ENCODE measurements around the gene CSNK1G1. TPM values are rescaled to one million over a fixed set of nuclear protein-coding genes. Genes with fewer than 3 reads are reported as not detected.
A peak's percentile ranks its signal among the peaks of the same experiment; 100 is the strongest.

The CSNK1G1 gene
- total RNA-seq, 1 donor from 2014 or later = 27.7 TPM

DNA sequence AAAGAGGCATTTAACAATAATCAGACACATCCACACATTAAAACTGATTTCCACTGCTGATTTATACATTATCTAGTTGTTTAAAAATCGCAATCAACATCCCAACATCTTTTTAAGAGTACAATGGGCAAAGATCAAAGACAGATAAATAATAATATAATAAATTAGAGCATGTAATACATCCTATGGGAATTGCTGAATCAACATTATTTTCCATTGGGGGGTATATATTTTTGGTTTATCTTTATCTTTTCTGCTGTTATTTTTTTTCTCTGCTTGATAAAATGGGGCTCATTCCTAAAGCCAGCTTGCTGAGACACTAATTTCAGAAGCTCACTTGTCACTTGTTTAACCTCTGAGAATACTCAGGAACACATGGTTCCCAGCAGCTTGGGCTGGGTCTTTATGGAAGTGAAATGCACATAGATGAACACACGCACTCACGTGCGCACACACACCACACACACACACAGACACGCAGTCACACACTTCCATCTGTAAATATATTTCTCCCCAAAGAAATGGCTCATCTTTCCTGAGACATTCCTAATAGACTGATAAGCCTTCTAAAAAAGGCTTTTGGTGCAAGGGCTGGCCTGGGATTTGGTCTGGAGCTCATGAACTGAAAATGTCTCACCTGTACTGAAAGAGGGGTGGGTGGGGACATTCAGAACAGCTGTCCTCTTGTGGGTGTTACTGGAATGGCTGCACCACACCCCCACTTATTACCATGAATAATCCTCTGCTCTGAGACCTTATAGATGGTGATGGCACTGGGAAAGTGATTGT, 189.7 kb downstream of the CSNK1G1 start:
- Mint-ChIP-seq H3K4me3 (ENCODE audit: low read depth) (no peak overlapping the region), H3K4me1 (ENCODE audit: low read depth) (peaks cover 18% of the 10 kb centered on the region), H3K27ac (no peak overlapping the region), H3K27me3 (no peaks in the 10 kb centered on the region), H3K9me3 (ENCODE audit: low read depth) (no peaks in the 10 kb centered on the region), H3K36me3 (ENCODE audit: insufficient read depth) (peaks cover 9% of the 10 kb centered on the region)
- TF ChIP-seq, protein P1, sequence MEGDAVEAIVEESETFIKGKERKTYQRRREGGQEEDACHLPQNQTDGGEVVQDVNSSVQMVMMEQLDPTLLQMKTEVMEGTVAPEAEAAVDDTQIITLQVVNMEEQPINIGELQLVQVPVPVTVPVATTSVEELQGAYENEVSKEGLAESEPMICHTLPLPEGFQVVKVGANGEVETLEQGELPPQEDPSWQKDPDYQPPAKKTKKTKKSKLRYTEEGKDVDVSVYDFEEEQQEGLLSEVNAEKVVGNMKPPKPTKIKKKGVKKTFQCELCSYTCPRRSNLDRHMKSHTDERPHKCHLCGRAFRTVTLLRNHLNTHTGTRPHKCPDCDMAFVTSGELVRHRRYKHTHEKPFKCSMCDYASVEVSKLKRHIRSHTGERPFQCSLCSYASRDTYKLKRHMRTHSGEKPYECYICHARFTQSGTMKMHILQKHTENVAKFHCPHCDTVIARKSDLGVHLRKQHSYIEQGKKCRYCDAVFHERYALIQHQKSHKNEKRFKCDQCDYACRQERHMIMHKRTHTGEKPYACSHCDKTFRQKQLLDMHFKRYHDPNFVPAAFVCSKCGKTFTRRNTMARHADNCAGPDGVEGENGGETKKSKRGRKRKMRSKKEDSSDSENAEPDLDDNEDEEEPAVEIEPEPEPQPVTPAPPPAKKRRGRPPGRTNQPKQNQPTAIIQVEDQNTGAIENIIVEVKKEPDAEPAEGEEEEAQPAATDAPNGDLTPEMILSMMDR (IDR thresholded peaks at IDR 0.05; ENCODE audit: unreplicated experiment) = no peak
- DNase-seq (ENCODE audit: low spot score, unreplicated experiment) = no peak

DNA sequence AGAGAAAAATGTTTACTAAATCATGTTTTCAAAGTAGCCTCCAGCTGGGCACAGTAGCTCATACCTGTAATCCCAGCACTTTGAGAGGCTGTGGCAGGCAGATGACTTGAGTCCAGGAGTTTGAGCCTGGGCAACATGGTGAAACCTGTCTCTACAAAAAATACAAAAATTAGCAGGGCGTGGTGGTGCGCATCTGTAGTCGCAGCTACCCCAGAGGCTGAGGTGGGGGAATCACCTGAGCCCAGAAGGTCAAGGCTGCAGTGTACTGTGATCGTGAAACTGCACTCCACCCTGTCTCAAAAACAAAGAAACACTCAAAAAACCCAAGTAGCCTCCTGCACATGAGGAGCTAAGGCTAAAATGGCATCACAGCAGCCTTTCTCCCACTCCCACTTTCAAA, 191.5 kb downstream of the CSNK1G1 start:
- Mint-ChIP-seq H3K4me3 (ENCODE audit: low read depth) (no peak overlapping the region), H3K27me3 (no peaks in the 10 kb centered on the region), H3K36me3 (ENCODE audit: insufficient read depth) (peaks cover 10% of the 10 kb centered on the region), H3K27ac (no peak overlapping the region), H3K4me1 (ENCODE audit: low read depth) (peaks cover 22% of the 10 kb centered on the region), H3K9me3 (ENCODE audit: low read depth) (no peaks in the 10 kb centered on the region)
- TF ChIP-seq, protein P1 (IDR thresholded peaks at IDR 0.05; ENCODE audit: unreplicated experiment) = no peak
- no peak for DNase-seq (ENCODE audit: low spot score, unreplicated experiment)

DNA sequence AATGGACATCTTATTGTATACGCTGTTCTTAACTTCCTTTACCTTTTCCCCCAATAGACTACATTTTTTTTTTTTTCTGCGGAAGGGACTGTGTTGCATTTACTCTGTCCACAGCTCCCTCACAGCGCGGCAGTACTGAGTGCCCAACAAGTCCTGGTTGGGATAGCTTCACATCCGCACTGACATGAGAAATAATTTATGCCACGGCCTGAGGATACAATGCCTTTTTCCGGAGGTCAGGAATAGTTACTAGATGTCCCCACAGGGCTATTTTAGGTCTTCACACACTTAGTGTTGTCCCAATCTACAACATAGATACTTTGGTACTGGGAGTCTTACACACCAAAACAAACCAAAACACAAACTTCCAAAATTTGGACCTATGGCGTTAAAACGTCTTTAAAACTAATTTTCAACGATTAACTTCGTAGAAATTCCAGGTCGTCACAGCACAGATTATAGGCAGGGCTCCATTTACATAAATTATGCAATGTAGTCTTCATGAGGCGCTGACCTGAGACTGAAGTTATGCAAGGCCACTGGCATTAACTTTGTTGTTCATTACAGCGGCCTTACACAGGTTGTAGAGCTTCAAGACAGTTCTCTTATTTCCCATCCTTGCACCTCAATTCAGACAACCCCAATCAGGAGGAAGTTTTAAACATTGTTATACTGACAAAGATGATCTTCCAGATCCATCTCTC, 192.2 kb downstream of the CSNK1G1 start:
- H3K27me3 Mint-ChIP-seq = no peaks in the 10 kb centered on the region
- TF ChIP-seq, protein P1 (IDR thresholded peaks at IDR 0.05; ENCODE audit: unreplicated experiment) = no peak
- H3K27ac Mint-ChIP-seq = peak overlapping the region; percentile 96
- peaks cover 13% of the 10 kb centered on the region for H3K36me3 Mint-ChIP-seq (ENCODE audit: insufficient read depth)
- peaks cover 24% of the 10 kb centered on the region for H3K4me1 Mint-ChIP-seq (ENCODE audit: low read depth)
- H3K9me3 Mint-ChIP-seq (ENCODE audit: low read depth) = no peaks in the 10 kb centered on the region
- DNase-seq (ENCODE audit: low spot score, unreplicated experiment) = no peak
- H3K4me3 Mint-ChIP-seq (ENCODE audit: low read depth) = peak overlapping the region; percentile 75

DNA sequence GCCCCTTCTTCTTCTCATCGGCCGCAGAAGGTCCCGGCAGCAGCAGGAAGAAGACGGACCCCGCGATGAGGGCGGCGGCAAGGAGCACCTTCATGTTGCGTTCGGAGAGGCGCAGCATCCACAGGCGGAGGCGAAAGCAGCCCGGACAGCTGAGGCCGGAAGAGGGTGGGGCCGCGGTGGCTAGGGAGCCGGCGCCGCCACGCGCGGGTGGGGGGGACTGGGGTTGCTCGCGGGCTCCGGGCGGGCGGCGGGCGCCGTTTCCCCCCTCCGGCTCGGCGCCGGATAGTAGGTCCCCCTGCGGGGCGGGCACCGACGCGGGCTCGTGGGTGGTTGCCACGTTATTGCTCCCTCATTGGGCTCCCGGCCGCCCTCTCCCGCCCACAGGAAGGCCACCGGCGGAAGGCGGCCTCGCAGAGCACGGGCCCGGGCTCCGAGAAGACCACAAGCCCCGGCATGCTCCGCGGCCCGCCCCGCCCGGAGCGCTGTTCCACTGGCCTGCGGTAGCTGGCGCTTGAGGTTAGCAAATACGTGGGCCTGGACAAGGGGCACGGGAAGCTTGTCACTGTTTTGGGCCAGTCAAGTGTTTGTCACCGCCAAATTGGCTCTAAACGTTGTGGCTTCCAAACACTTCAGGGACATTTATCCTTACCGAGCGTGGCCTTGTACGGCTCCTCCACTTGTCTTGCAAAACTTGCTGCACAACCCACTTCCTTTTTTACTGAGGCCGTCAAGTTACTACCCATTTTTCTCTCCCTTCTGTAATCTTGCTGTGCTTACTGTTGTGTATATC, 192.9 kb downstream of the CSNK1G1 start, which contains the start of gene PPIB:
TSS of gene PPIB (minus strand) at position 154 of the 790 bp plus-strand sequence. CDS start at position 118, 36 bp downstream.
- peaks cover 28% of the 10 kb centered on the region for H3K4me1 Mint-ChIP-seq (ENCODE audit: low read depth)
- H3K27me3 Mint-ChIP-seq = no peaks in the 10 kb centered on the region
- TF ChIP-seq, protein P1 (IDR thresholded peaks at IDR 0.05; ENCODE audit: unreplicated experiment) = peak; percentile 54
- H3K9me3 Mint-ChIP-seq (ENCODE audit: low read depth) = no peaks in the 10 kb centered on the region
- DNase-seq (ENCODE audit: low spot score, unreplicated experiment) = peak; percentile 92
- peak within 1 kb of the TSS; percentile 92 for H3K4me3 Mint-ChIP-seq (ENCODE audit: low read depth)
- H3K36me3 Mint-ChIP-seq (ENCODE audit: insufficient read depth) = peaks cover 17% of the 10 kb centered on the region
- H3K27ac Mint-ChIP-seq = peak within 1 kb of the TSS; percentile 96

DNA sequence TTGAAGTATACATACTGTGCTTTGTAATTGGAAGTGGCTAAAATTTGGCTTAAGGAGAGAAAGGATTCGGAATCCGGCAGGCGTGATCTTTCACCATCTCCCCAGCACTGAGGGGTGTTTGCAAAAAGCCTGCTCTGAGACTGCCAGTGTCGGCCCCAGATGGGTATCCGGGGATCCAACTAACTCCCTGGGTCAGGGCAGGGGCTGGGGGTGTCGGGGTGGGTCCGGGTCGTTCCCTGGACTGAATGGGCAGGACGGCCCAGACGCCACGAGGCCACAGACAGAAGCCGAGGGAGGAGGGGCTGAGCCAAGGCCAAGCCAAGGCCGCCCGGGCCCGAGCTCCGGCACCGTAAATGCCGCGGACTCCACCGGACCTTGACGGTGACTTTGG, 193.5 kb downstream of the CSNK1G1 start:
- Mint-ChIP-seq H3K4me3 (ENCODE audit: low read depth) (peak overlapping the region; percentile 92), H3K9me3 (ENCODE audit: low read depth) (no peaks in the 10 kb centered on the region), H3K4me1 (ENCODE audit: low read depth) (peaks cover 28% of the 10 kb centered on the region), H3K36me3 (ENCODE audit: insufficient read depth) (peaks cover 19% of the 10 kb centered on the region), H3K27ac (peak overlapping the region; percentile 86), H3K27me3 (no peaks in the 10 kb centered on the region)
- TF ChIP-seq, protein P1 (IDR thresholded peaks at IDR 0.05; ENCODE audit: unreplicated experiment) = no peak
- DNase-seq (ENCODE audit: low spot score, unreplicated experiment) = no peak
